Esophagus muscularis mucosa (tissue), 4 donors: Measurements from ENCODE around the gene A3GALT2. TPM values are rescaled to one million over a fixed set of nuclear protein-coding genes. Genes with fewer than 3 reads are reported as not detected.

Experiments
- DNase-seq: peaks from one replicate; pipeline ENCODE4 v3.0.0-alpha.2; 2017; ENCODE audit errors: extremely low spot score
- H3K27ac ChIP-seq, 4 donors: fragments of 200-600 bp; sonication (generic); replicated peaks in 1 of 4; 1 replicate in 3 of 4; 2 replicates in 1 of 4; pipeline ENCODE4 v1.5.1; 2016 to 2019; ENCODE audit warnings: mild to moderate bottlenecking in 1 of 4
- H3K27me3 ChIP-seq, 4 donors: fragments of 200-600 bp; sonication (generic); one replicate each; pipeline versions ENCODE4 v1.5.1 to v1.6.0; 2016 to 2019
- H3K36me3 ChIP-seq, 4 donors: fragments of 200-600 bp; sonication (generic); one replicate each; pipeline ENCODE4 v1.5.1; 2016 to 2019
- H3K4me1 ChIP-seq, 4 donors: fragments of 200-600 bp; sonication (generic); one replicate each; pipeline ENCODE4 v1.5.1; 2016 to 2019
- H3K4me3 ChIP-seq, 4 donors: fragments of 200-600 bp; sonication (generic); 1 replicate in 2 of 4; 2 replicates in 2 of 4; pipeline ENCODE4 v1.5.1; 2016 to 2019; ENCODE audit warnings: mild to moderate bottlenecking in 4 of 4, moderate library complexity in 1 of 4
- H3K9me3 ChIP-seq, 4 donors: fragments of 200-600 bp; sonication (generic); 1 replicate in 3 of 4; 2 replicates in 1 of 4; pipeline ENCODE4 v1.5.1; 2016 to 2019
- CTCF ChIP-seq, 3 experiments: fragments of 200-600 bp in 2 of 3; fragments of 450-650 bp in 1 of 3; sonication (generic) in 2 of 3; IDR thresholded peaks; one replicate each; pipeline ENCODE4 v1.5.1; 2017 to 2019; ENCODE audit warnings: antibody characterized with exemption in 3 of 3, mild to moderate bottlenecking in 2 of 3, moderate library complexity in 1 of 3
- EP300 ChIP-seq: sonication (generic); formaldehyde crosslinking; IDR thresholded peaks from one replicate; pipeline ENCODE4 v1.6.1; 2017; ENCODE audit warnings: antibody characterized with exemption
- POLR2A ChIP-seq: fragments of 450-650 bp; IDR thresholded peaks from one replicate; pipeline ENCODE4 v1.6.1; 2017; ENCODE audit warnings: antibody characterized with exemption, moderate library complexity, mild to moderate bottlenecking, low read depth
- POLR2AphosphoS5 ChIP-seq, 2 donors: sonication (generic); formaldehyde crosslinking; IDR thresholded peaks; one replicate each; pipeline ENCODE4 v1.6.1; 2017; ENCODE audit warnings: antibody characterized with exemption in 2 of 2
- WGBS: methylation state at CpG from one replicate; pipeline ENCODE4 v1.1.5; 2018; 5-methylcytosine and 5-hydroxymethylcytosine counted together
- intact Hi-C: fragments of 100-400 bp; cut with DNase I; formaldehyde crosslinking; loops from one replicate; pipeline ENCODE4 v1.15.1; 2023
- total RNA-seq, 4 donors: library from RNA; depleted of rRNA; stranded (reverse); fragments of >200 nt; gene quantifications; one replicate each; pipeline versions ENCODE4 v1.1.0 to v1.2.1, GENCODE V29; 2016

The A3GALT2 gene
- total RNA-seq, 4 donors from 2014 or later = not detected

- Histone ChIP-seq H3K4me1 (peaks cover 63 to 87% (median 79%) of the 10 kb centered on the region in 4 donors), H3K4me3 (no peak overlapping the region), H3K9me3 (no peaks in the 10 kb centered on the region), H3K27me3 (no peaks in the 10 kb centered on the region), H3K36me3 (peaks cover 0 to 10% (median 6%) of the 10 kb centered on the region in 4 donors), H3K27ac (no peak overlapping the region)
- DNase-seq = no peak
- 75% methylated on average over 7 of the region's 7 CpGs for WGBS
- no peak for TF ChIP-seq POLR2A
- TF ChIP-seq EP300 = no peak
- no peak for TF ChIP-seq CTCF (IDR thresholded peaks at IDR 0.05)
- TF ChIP-seq POLR2AphosphoS5 (IDR thresholded peaks at IDR 0.05) = no peak
- intact Hi-C loops = no loop called here
Measured at GRCh38 chr1:33261344-33261743, 59.6 kb downstream of the A3GALT2 start.

- no peak for TF ChIP-seq POLR2AphosphoS5 (IDR thresholded peaks at IDR 0.05)
- no peak for TF ChIP-seq CTCF (IDR thresholded peaks at IDR 0.05)
- TF ChIP-seq POLR2A = no peak
- no peak for TF ChIP-seq EP300
- Histone ChIP-seq H3K36me3 (peaks cover 0 to 6% (median 5%) of the 10 kb centered on the region in 4 donors), H3K9me3 (no peaks in the 10 kb centered on the region), H3K4me1 (peaks cover 56 to 83% (median 77%) of the 10 kb centered on the region in 4 donors), H3K27ac (no peak overlapping the region), H3K4me3 (no peak overlapping the region), H3K27me3 (no peaks in the 10 kb centered on the region)
- intact Hi-C loops = no loop called here
- DNase-seq = no peak
- WGBS = 84% methylated on average over 5 of the region's 5 CpGs
Measured at GRCh38 chr1:33260439-33260838, 60.5 kb downstream of the A3GALT2 start.

- Histone ChIP-seq H3K9me3 (no peaks in the 10 kb centered on the region), H3K27ac (no peak overlapping the region), H3K27me3 (no peaks in the 10 kb centered on the region), H3K4me3 (no peak overlapping the region), H3K4me1 (peaks cover 50 to 82% (median 76%) of the 10 kb centered on the region in 4 donors), H3K36me3 (peaks cover 0 to 6% (median 5%) of the 10 kb centered on the region in 4 donors)
- 92% methylated on average over 3 of the region's 3 CpGs for WGBS
- no peak for DNase-seq
- intact Hi-C loops = no loop called here
- no peak for TF ChIP-seq EP300
- no peak for TF ChIP-seq POLR2AphosphoS5 (IDR thresholded peaks at IDR 0.05)
- no peak for TF ChIP-seq POLR2A
- no peak for TF ChIP-seq CTCF (IDR thresholded peaks at IDR 0.05)
Measured at GRCh38 chr1:33259879-33260278, 61.0 kb downstream of the A3GALT2 start.

- Histone ChIP-seq H3K27ac (peak overlapping the region in 3 of 4 donors; percentile 76 to 84 (median 83)), H3K4me3 (peak overlapping the region in 2 of 4 donors; percentile 67 to 70), H3K9me3 (no peaks in the 10 kb centered on the region), H3K4me1 (peaks cover 40 to 72% (median 66%) of the 10 kb centered on the region in 4 donors), H3K36me3 (peaks cover 0 to 6% (median 5%) of the 10 kb centered on the region in 4 donors), H3K27me3 (no peaks in the 10 kb centered on the region)
- DNase-seq = no peak
- intact Hi-C loops = no loop called here
- no peak for TF ChIP-seq EP300
- TF ChIP-seq POLR2A = no peak
- no peak for TF ChIP-seq CTCF (IDR thresholded peaks at IDR 0.05)
- TF ChIP-seq POLR2AphosphoS5 (IDR thresholded peaks at IDR 0.05) = no peak
- WGBS = 87% methylated on average over 2 of the region's 2 CpGs
Measured at GRCh38 chr1:33258788-33259274, 62.1 kb downstream of the A3GALT2 start.
